GM18519 (cell line): ENCODE results near the gene LRRFIP2.
"Not testable (repeated sequence)": the region's sequence is repeated elsewhere in the genome, so short reads cannot be mapped to it uniquely, and the experiment has no call there.

Experiments
- ATAC-seq: cut with Tn5 transposase; IDR thresholded peaks from one replicate; pipeline ENCODE4 v1.9.1; 2021; ENCODE audit warnings: mild to moderate bottlenecking, moderate library complexity; ENCODE audit not compliant: unreplicated experiment, low FRiP score

LRRFIP2 gene

GRCh38 chr3:37122069-37122468, 52.3 kb downstream of the LRRFIP2 start:
- not testable (repeated sequence) for ATAC-seq

- ATAC-seq = no peak
Observed at GRCh38 chr3:37118163-37118562, 56.2 kb downstream of the LRRFIP2 start.

- ATAC-seq = no peak
Observed at GRCh38 chr3:37117548-37117947, 56.8 kb downstream of the LRRFIP2 start.

GRCh38 chr3:37116998-37117397, 57.4 kb downstream of the LRRFIP2 start:
- no peak for ATAC-seq

- ATAC-seq = no peak
Observed at GRCh38 chr3:37115446-37115845, 58.9 kb downstream of the LRRFIP2 start.

- no peak for ATAC-seq
Observed at GRCh38 chr3:37114251-37115145, 59.9 kb downstream of the LRRFIP2 start.

- no peak for ATAC-seq
Observed at GRCh38 chr3:37112987-37113386, 61.4 kb downstream of the LRRFIP2 start.

- no peak for ATAC-seq
Observed at GRCh38 chr3:37111199-37111598, 63.2 kb downstream of the LRRFIP2 start.

GRCh38 chr3:37107846-37108245, 66.5 kb downstream of the LRRFIP2 start:
- ATAC-seq = no peak

GRCh38 chr3:37103103-37103808, 71.1 kb downstream of the LRRFIP2 start:
- no peak for ATAC-seq

GRCh38 chr3:37100411-37100810, 74.0 kb downstream of the LRRFIP2 start:
- ATAC-seq = no peak

- ATAC-seq = no peak
Observed at GRCh38 chr3:37099469-37099868, 74.9 kb downstream of the LRRFIP2 start.

GRCh38 chr3:37098884-37099283, 75.5 kb downstream of the LRRFIP2 start:
- ATAC-seq = no peak

- ATAC-seq = no peak
Observed at GRCh38 chr3:37097776-37098175, 76.6 kb downstream of the LRRFIP2 start.

GRCh38 chr3:37096975-37097374, 77.4 kb downstream of the LRRFIP2 start:
- no peak for ATAC-seq

GRCh38 chr3:37096288-37096687, 78.1 kb downstream of the LRRFIP2 start:
- ATAC-seq = no peak

- no peak for ATAC-seq
Observed at GRCh38 chr3:37094636-37095035, 79.7 kb downstream of the LRRFIP2 start.

GRCh38 chr3:37093481-37093880, 80.9 kb downstream of the LRRFIP2 start:
- no peak for ATAC-seq

GRCh38 chr3:37092484-37092883, 81.9 kb downstream of the LRRFIP2 start:
- no peak for ATAC-seq

GRCh38 chr3:37087870-37088269, 86.5 kb downstream of the LRRFIP2 start:
- ATAC-seq = no peak

GRCh38 chr3:37086918-37087317, 87.5 kb downstream of the LRRFIP2 start:
- ATAC-seq = no peak

- no peak for ATAC-seq
Observed at GRCh38 chr3:37082317-37082716, 92.1 kb downstream of the LRRFIP2 start.
